Panc1 (cell line): ENCODE measurements around the gene XXYLT1. TPM values are rescaled to one million over a fixed set of nuclear protein-coding genes. Genes with fewer than 3 reads are reported as not detected.

Source experiments
- ATAC-seq: fragments of 200-7000 bp; cut with Tn5 transposase; 2 replicates; pipeline ENCODE4 v1.9.1; 2020; ENCODE audit warnings: mild to moderate bottlenecking, moderate library complexity
- BruUV-seq: library from RNA; stranded (reverse); fragments of 400-500 nt; replicated peaks from 2 replicates; lab custom pipeline; 2021; lab: Mats Ljungman, UMichigan
- CTCF ChIA-PET: fragments of 300-600 bp; sonication (Branson Sonifier 250); formaldehyde crosslinking; loops from one replicate; lab custom pipeline; 2022; ENCODE audit warnings: antibody characterized with exemption; lab: Charles Lee
- POLR2A ChIA-PET: fragments of 300-600 bp; sonication (Branson Sonifier 250); formaldehyde crosslinking; loops from one replicate; lab custom pipeline; 2022; ENCODE audit warnings: antibody characterized with exemption; lab: Charles Lee
- DNase-seq: peaks from one replicate; pipeline ENCODE4 v3.0.0-alpha.2; 2010; ENCODE audit warnings: low read depth, low spot score
- H3K27ac ChIP-seq: 2 replicates; pipeline ENCODE4 v1.5.1; 2011; ENCODE audit warnings: mild to moderate bottlenecking, low read length, inconsistent platforms
- H3K27me3 ChIP-seq: fragments of 200-500 bp; sonication (Bioruptor generic); 2 replicates; pipeline ENCODE4 v1.6.0; 2014; ENCODE audit warnings: low read length, inconsistent platforms; ENCODE audit not compliant: control insufficient read depth, insufficient read depth
- H3K36me3 ChIP-seq: fragments of 200-500 bp; sonication (Bioruptor generic); 2 replicates; pipeline ENCODE4 v1.5.1; 2014; ENCODE audit warnings: inconsistent platforms, mild to moderate bottlenecking, low read length, moderate library complexity; ENCODE audit not compliant: control insufficient read depth, insufficient read depth
- H3K4me1 ChIP-seq: 2 replicates; pipeline ENCODE4 v1.5.1; 2011; ENCODE audit warnings: inconsistent platforms, mild to moderate bottlenecking, low read length, moderate library complexity; ENCODE audit not compliant: control insufficient read depth, insufficient read depth
- H3K4me3 ChIP-seq, 2 experiments: 2 replicates each; pipeline ENCODE4 v1.5.1; 2011 to 2012; ENCODE audit warnings: low read depth in 2 of 2, low read length in 2 of 2, mild to moderate bottlenecking in 2 of 2, inconsistent platforms in 1 of 2, moderate library complexity in 1 of 2
- H3K9me3 ChIP-seq: fragments of 200-500 bp; sonication (Bioruptor generic); 2 replicates; pipeline ENCODE4 v1.5.1; 2014; ENCODE audit warnings: low read depth, mild to moderate bottlenecking, inconsistent platforms, low read length, moderate library complexity; ENCODE audit not compliant: control insufficient read depth, insufficient read depth
- CTCF ChIP-seq: fragments of 450-650 bp; IDR thresholded peaks from 2 replicates; pipeline ENCODE4 v1.5.1; 2017; ENCODE audit warnings: mild to moderate bottlenecking
- POLR2AphosphoS5 ChIP-seq: IDR thresholded peaks from 2 replicates; pipeline ENCODE4 v1.6.1; 2012; ENCODE audit warnings: mild to moderate bottlenecking, low read depth, low read length, moderate library complexity
- REST ChIP-seq, 2 experiments: IDR thresholded peaks; 2 replicates each; pipeline ENCODE4 v1.6.1; 2011 to 2012; ENCODE audit warnings: low read depth in 2 of 2, control low read depth in 1 of 2, low read length in 1 of 2, mild to moderate bottlenecking in 1 of 2, moderate library complexity in 1 of 2; ENCODE audit not compliant: insufficient read depth in 1 of 2
- SIN3A ChIP-seq: IDR thresholded peaks from 2 replicates; pipeline ENCODE4 v1.6.1; 2012; ENCODE audit warnings: low read depth, mild to moderate bottlenecking, low read length, moderate library complexity, borderline replicate concordance; ENCODE audit not compliant: insufficient read depth
- TCF7L2 ChIP-seq: IDR thresholded peaks from 2 replicates; pipeline ENCODE4 v1.6.1; 2011; ENCODE audit warnings: mild to moderate bottlenecking, low read depth, low read length, inconsistent platforms
- in situ Hi-C: cut with HindIII; loops from 2 replicates; pipeline ENCODE4 v1.10.0; 2016; ENCODE audit warnings: low sequenced_read_pairs, low pct_unique_long_range_greater_than_20kb
- intact Hi-C: fragments of 100-400 bp; cut with micrococcal nuclease; formaldehyde crosslinking; loops from one replicate; pipeline ENCODE4 v1.10.0; 2022; ENCODE audit not compliant: unreplicated experiment
- total RNA-seq: library from RNA; stranded (reverse); gene quantifications from one replicate; pipeline ENCODE4 v1.2.1, GENCODE V29; 2021; ENCODE audit not compliant: unreplicated experiment

XXYLT1 gene
- total RNA-seq, 1 experiment from 2014 or later, result 26.0 TPM

- no peak overlapping the region for H3K4me3 ChIP-seq
- no peaks in the 10 kb centered on the region for H3K27me3 ChIP-seq
- BruUV-seq, result no TSS peak
- CTCF ChIA-PET, result no interaction called here
- in situ Hi-C loops, result no loop called here
- no peaks in the 10 kb centered on the region; the same call in 1 of the 2 replicates for H3K4me1 ChIP-seq
- DNase-seq, result no peak
- ATAC-seq, result no peak
- H3K9me3 ChIP-seq, result no peaks in the 10 kb centered on the region
- POLR2A ChIA-PET, result no interaction called here
- H3K27ac ChIP-seq, result no peak overlapping the region
- H3K36me3 ChIP-seq, result no peaks in the 10 kb centered on the region
- intact Hi-C loops, result no loop called here
- TF ChIP-seq CTCF, result no peak
- TF ChIP-seq POLR2AphosphoS5, result no peak
- TF ChIP-seq REST (IDR thresholded peaks at IDR 0.05; ENCODE audit: insufficient read depth in 1 of 2, low read depth in 2 of 2, low read length in 1 of 2), result no peak
- no peak for TF ChIP-seq TCF7L2
- TF ChIP-seq SIN3A, result no peak
These were observed 201.3 kb downstream of the XXYLT1 start for GRCh38 chr3:195069501-195070251.

- H3K4me1 ChIP-seq, result no peaks in the 10 kb centered on the region; the same call in 1 of the 2 replicates
- POLR2A ChIA-PET, result no interaction called here
- intact Hi-C loops, result no loop called here
These were observed 202.6 kb downstream of the XXYLT1 start for GRCh38 chr3:195068084-195069080.

More at GRCh38 chr3:195068084-195069080, 202.6 kb downstream of the XXYLT1 start:
- H3K9me3 ChIP-seq, result no peaks in the 10 kb centered on the region
- ATAC-seq (no peak), DNase-seq (no peak)
- no peaks in the 10 kb centered on the region for H3K36me3 ChIP-seq
- no peak overlapping the region for H3K27ac ChIP-seq
- BruUV-seq, result TSS peak; percentile 90
- H3K4me3 ChIP-seq, result no peak overlapping the region
- H3K27me3 ChIP-seq, result no peaks in the 10 kb centered on the region
- in situ Hi-C loops, result no loop called here
- CTCF ChIA-PET, result no interaction called here
- no peak for TF ChIP-seq CTCF
- no peak for TF ChIP-seq REST (IDR thresholded peaks at IDR 0.05; ENCODE audit: insufficient read depth in 1 of 2, low read depth in 2 of 2, low read length in 1 of 2)
- no peak for TF ChIP-seq POLR2AphosphoS5
- TF ChIP-seq SIN3A, result no peak
- TF ChIP-seq TCF7L2, result no peak
